Dermis lymphatic vessel endothelial cell (primary cell): ENCODE results near the gene THAP7. TPM values are rescaled to one million over a fixed set of nuclear protein-coding genes. Genes with fewer than 3 reads are reported as not detected.

Experiments used
- total RNA-seq: library from RNA; depleted of rRNA; stranded (reverse); fragments of >200 nt; gene quantifications from 2 replicates; pipeline ENCODE4 v1.2.1, GENCODE V29; 2014

Gene THAP7, protein sequence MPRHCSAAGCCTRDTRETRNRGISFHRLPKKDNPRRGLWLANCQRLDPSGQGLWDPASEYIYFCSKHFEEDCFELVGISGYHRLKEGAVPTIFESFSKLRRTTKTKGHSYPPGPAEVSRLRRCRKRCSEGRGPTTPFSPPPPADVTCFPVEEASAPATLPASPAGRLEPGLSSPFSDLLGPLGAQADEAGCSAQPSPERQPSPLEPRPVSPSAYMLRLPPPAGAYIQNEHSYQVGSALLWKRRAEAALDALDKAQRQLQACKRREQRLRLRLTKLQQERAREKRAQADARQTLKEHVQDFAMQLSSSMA
- total RNA-seq = 11.6 and 15.1 TPM in 2 replicates

DNA sequence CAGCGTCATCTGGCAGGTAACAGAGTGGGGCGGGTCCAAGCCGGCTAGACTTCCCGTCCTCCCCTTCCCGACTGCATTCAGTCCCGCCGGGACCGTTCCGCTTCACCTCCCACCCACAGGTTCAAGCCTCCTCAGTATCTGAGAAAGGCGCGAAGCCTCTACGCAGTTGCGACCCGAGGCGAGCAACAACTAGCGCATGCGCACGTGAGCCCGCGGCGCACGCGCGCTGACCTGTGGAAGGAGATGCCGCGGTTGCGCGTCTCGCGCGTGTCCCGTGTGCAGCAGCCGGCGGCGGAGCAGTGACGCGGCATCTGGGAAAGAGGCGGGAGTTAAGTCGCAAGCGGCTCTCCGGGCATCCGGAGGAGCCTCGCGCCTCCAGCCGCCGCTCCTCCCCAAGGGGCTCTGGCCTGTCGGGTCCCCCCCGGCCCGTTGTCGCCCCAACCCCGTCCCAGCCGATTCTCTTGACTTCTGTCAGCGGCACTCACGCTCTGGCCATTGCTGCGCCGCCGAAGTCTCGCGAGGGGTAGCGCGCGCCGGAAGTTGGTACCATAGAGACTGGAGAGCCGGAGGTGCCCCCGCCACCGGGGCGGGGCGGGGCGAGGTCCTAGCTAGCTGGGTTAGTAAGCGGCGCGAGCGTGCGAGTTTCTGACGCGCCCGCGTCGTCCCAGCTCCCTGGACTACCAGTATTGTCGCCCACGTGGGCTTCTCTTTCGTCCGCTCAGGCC lies at the start of gene THAP7:
Gene THAP7 (minus strand): TSS at position 518 of the 725 bp plus-strand sequence. CDS start 207 bp downstream, at position 311.

DNA sequence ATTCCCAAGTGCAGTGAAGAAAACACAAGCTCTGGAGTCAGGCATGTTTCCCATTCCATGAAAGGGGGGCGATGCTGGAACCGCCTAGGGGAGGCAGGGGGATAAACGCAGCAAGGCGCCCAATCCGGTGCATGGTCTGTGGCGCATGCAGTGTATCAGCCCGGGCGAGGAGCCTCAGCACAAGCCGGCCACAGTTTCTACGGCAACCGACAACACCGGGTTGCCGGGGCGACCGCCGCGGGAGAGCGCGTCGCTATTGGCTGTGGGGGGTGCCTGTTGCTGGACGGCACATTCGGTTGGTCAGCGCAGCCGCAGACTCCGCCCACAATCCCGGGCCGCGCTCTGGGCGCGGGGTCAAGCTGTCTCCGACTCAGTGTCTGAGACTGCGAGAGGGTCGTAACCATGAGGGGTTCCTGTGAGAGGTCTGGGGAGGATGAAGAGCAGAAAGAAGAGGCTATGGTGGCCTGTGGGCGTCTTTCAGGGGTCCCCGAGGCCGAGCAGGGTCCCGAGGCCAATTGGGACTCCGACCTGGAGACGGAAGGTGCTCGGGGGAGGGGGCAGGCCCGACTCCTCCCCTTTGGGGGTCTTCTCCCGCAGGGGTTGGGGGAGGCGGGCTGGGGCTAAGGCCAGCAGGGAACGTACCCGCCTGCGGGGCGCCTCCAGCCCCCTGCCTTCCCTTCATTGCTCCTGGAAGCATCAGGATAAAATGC lies 43.8 kb upstream of the THAP7 start, which contains the start of gene LRRC74B:
Gene LRRC74B (plus strand): TSS at position 362 of the 710 bp plus-strand sequence. CDS start 41 bp downstream, at position 403.

DNA sequence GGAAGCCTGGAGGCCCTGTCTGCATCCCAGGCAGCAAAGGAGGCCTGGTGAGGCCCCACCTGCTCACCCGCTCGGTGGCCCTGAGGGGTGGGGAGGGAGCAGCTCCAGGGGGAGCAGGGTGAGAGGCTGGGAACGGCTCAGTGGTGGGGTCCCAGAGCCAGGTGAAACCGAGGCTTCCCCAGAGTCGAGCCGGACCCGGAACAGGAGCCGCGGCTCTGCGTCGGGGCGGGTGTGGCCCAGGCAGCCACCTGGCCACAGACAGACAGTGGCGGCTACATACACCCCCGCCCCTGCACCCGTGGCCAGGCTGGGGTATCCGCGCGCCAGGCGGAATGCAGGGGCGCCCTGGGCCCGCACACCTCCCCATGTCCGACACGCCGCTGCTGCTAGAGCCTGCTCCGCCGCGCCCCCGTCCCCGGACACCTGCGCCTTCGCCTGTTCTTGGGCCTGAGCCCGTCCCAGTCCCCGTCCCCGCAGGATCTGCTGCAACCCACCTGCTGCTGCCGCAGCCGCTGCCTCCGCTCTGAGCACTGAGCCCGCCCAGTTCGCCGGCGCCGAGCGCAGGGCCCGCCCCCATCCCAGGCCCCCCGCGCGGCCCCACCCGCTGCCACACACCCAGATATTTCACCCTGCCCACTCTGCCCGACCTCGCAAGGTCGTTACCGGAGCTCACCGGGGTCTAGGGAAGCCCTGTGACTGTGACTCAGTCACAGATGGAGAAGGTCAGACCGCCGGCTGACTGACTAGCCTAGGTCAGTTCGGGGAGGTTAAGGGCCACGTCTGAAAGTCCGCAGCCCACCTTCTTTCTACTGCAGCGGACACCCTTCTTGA lies 30.3 kb upstream of the THAP7 start, which contains the start of gene SLC7A4:
Gene SLC7A4 (minus strand): TSS at position 525 of the 831 bp plus-strand sequence. CDS start 749 bp downstream, outside the sequence.

DNA sequence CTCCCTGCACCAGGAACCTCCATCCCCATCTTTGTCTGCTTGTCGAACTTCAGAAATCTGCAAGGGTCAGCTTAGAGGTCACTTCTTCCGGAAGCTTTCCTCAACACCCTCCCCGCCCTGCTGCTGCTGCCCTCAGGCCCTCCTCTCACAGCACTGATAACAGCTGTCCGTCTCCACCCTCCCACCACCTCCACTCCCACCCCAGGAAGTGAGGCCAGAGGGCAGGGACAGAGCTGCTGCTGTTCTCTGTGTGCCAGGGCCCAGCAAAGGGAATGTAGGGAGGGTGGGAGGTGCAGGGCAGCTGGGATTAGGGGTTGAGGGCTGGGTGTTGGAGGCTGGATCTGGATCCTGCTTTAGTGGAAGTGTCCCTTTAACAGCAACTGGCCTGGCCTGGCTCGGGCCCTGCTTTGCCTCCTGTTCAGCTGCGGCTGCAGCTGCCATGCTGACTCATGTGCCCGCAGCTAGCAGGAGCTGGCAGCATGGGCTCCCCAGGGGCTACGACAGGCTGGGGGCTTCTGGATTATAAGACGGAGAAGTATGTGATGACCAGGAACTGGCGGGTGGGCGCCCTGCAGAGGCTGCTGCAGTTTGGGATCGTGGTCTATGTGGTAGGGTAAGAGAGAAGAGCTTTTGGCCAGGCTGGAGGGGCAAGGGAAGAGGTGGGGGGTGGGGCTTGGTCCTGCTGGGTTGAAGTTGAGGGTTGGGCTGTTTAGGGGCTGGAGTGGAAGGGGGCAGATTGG lies 13.0 kb upstream of the THAP7 start, which contains the start of gene P2RX6:
Gene P2RX6 (plus strand): TSS at position 440 of the 740 bp plus-strand sequence. CDS start 10 bp downstream, at position 450.

DNA sequence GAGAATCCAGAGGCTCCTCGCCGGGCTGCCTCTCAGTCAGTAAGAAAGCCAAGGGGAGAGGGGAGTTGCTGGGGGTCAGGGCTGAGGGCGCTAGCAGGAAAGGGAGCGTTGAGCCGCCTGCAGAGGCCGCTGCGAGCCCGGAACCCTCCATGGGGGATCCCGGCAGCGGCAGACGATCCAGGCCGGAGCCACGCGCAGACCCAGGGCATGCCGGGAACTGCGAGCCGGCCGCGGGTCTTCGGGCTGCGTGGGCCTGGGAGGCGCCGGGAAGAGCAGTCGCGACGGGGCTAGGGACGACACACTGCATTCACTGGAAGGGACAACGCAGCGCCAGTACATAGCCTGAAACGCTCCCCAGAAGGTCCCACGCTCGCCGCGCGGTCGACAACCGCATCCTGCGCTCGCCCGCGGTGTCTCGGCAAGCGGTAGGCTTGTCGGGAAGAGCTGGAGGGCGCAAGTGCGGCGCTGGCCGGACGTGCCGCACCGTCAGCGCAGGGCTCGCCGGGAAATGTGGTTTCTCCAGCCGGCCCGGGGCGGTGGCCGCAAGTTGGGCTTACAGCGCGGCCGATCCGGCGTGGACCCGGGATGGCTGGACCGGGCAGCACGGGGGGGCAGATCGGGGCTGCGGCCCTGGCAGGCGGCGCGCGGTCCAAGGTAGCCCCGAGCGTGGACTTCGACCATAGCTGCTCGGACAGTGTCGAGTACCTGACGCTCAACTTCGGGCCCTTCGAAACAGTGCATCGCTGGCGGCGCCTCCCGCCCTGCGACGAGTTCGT lies 19.9 kb downstream of the THAP7 start, which contains the start of gene LZTR1:
Gene LZTR1 (plus strand): TSS at position 511 of the 776 bp plus-strand sequence. CDS start 75 bp downstream, at position 586.

DNA sequence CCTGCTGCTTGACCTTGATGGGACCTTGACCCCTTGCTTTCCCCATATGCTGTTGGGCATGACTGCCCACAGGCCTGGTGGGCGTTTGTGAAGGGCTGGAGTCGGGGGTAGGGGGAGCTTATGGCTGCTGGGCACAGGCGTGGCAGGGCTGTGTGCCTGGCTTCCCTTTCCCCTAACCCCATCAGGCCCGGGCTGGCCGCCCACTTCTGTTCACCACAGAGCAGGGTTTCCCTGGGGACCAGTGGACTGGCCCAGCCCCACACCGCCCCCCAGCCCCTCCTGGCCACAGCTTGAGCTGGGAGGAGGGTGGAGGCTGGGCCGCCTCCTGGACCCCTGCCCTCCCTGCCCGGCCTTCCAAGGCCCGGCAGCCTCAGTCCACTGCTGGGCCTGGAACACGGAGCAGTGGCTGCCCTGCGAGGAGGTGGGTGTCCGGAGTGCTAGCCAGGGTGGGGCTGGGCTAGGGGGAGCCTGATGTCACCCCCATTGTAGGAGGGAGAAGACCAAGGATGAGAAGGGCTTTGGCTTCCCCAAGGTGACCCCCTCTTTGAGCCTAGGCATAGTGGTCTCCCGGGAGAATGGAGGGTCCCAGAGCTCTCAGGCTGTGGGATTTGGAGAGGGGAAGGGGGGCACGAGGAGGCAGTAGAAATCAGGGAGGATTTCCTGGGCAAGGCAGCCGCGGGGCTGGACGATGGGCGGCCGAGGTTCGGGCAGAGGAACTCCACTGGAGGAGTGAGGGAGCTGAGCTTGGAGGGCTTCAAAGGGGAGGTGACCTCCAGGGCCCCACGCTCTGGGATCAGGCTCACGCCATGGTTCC lies 34.8 kb downstream of the THAP7 start, which contains the start of gene AIFM3:
Gene AIFM3 (plus strand): TSS at position 373 of the 814 bp plus-strand sequence. CDS start 690 bp downstream, outside the sequence.

Other genes with a start within 250 kb of the THAP7 start
- gene SERPIND1, start 228.0 kb downstream of the THAP7 start, total RNA-seq = not detected in 2 replicates
- gene PI4KA, start 143.3 kb downstream of the THAP7 start, total RNA-seq = 17.9 and 18.3 TPM in 2 replicates
- gene SNAP29, start 143.1 kb downstream of the THAP7 start, total RNA-seq = 6.4 and 7.9 TPM in 2 replicates
- gene CRKL, start 84.7 kb downstream of the THAP7 start, total RNA-seq = 35.0 and 41.4 TPM in 2 replicates
- gene AIFM3, start 34.9 kb downstream of the THAP7 start, total RNA-seq = not detected in 2 replicates
- 39.0 and 43.7 TPM in 2 replicates for gene LZTR1, start 19.8 kb downstream of the THAP7 start, total RNA-seq
- gene P2RX6, start 13.0 kb upstream of the THAP7 start, total RNA-seq = under 0.01 TPM in 1 of 2 replicates, not detected in the other
- gene SLC7A4, start 30.4 kb upstream of the THAP7 start, total RNA-seq = not detected in 2 replicates
- not detected in 2 replicates for gene LRRC74B, start 43.8 kb upstream of the THAP7 start, total RNA-seq